EL (cell line): ENCODE measurements around the gene RALGDS.
A peak's percentile ranks its signal among the peaks of the same experiment; 100 is the strongest.

Source experiments
- DNase-seq: peaks from one replicate; pipeline ENCODE4 v3.0.0-alpha.2; 2016

The RALGDS gene

GRCh38 chr9:133133681-133134387, 12.8 kb upstream of the RALGDS start:
- DNase-seq, result peak; percentile 95

GRCh38 chr9:133132174-133132573, 11.1 kb upstream of the RALGDS start:
- DNase-seq, result no peak

GRCh38 chr9:133131506-133131905, 10.5 kb upstream of the RALGDS start:
- no peak for DNase-seq

- no peak for DNase-seq
Observed at GRCh38 chr9:133130685-133131244, 9.7 kb upstream of the RALGDS start.

GRCh38 chr9:133129001-133129795, 8.2 kb upstream of the RALGDS start:
- DNase-seq, result no peak

- no peak for DNase-seq
Observed at GRCh38 chr9:133128152-133128551, 7.1 kb upstream of the RALGDS start.

- no peak for DNase-seq
Observed at GRCh38 chr9:133127340-133127981, 6.4 kb upstream of the RALGDS start.

- DNase-seq, result no peak
Observed at GRCh38 chr9:133126697-133127339, 5.8 kb upstream of the RALGDS start.

- DNase-seq, result peak; percentile 44
Observed at GRCh38 chr9:133125941-133126696, 5.1 kb upstream of the RALGDS start.

- DNase-seq, result no peak
Observed at GRCh38 chr9:133124907-133125275, 3.9 kb upstream of the RALGDS start.

- DNase-seq, result no peak
Observed at GRCh38 chr9:133124123-133124906, 3.3 kb upstream of the RALGDS start.

GRCh38 chr9:133122935-133123611, 2.0 kb upstream of the RALGDS start:
- DNase-seq, result no peak

GRCh38 chr9:133122605-133122934, 1.5 kb upstream of the RALGDS start:
- DNase-seq, result no peak

GRCh38 chr9:133121915-133122550, 993 bp upstream of the RALGDS start:
- DNase-seq, result no peak

- no peak for DNase-seq
Observed at GRCh38 chr9:133120501-133121197, 391 bp downstream of the RALGDS start.

GRCh38 chr9:133119846-133120500, 1.1 kb downstream of the RALGDS start:
- DNase-seq, result no peak

- DNase-seq, result no peak
Observed at GRCh38 chr9:133119103-133119845, 1.8 kb downstream of the RALGDS start.

GRCh38 chr9:133118568-133118967, 2.5 kb downstream of the RALGDS start:
- no peak for DNase-seq

- DNase-seq, result no peak
Observed at GRCh38 chr9:133118179-133118520, 2.9 kb downstream of the RALGDS start.
